Brain microvascular endothelial cell (primary cell): ENCODE data around the gene GLI1.

ENCODE experiments used
- DNase-seq: peaks from one replicate; pipeline ENCODE4 v3.0.0-alpha.2; 2020
- H3K27ac ChIP-seq: fragments of 250-450 bp; sonication (Bioruptor Pico); 2 replicates; pipeline ENCODE4 v1.5.1; 2020; ENCODE audit warnings: mild to moderate bottlenecking, moderate library complexity
- H3K27me3 ChIP-seq: fragments of 250-450 bp; sonication (Bioruptor Pico); replicated peaks from 2 replicates; pipeline ENCODE4 v1.5.1; 2020; ENCODE audit warnings: mild to moderate bottlenecking
- H3K36me3 ChIP-seq: fragments of 250-450 bp; sonication (Bioruptor Pico); replicated peaks from 2 replicates; pipeline ENCODE4 v1.5.1; 2020; ENCODE audit warnings: mild to moderate bottlenecking
- H3K4me3 ChIP-seq: 2 replicates; pipeline ENCODE4 v1.5.1; 2011; ENCODE audit warnings: low read depth, mild to moderate bottlenecking, control low read depth, low read length, moderate library complexity
- CTCF ChIP-seq: IDR thresholded peaks from 2 replicates; pipeline ENCODE4 v1.5.1; 2011; ENCODE audit warnings: low read depth, mild to moderate bottlenecking, moderate library complexity, low read length, control low read depth, inconsistent platforms; ENCODE audit errors: missing control alignments
- in situ Hi-C: cut with HindIII; loops from 2 replicates; pipeline ENCODE4 v1.10.0; 2017; ENCODE audit warnings: low sequenced_read_pairs, low pct_ligation_motif_present

The GLI1 gene

GRCh38 chr12:57465030-57465746 is 5.6 kb downstream of the GLI1 start:
- Histone ChIP-seq H3K27me3 (peaks cover 4% of the 10 kb centered on the region), H3K36me3 (no peaks in the 10 kb centered on the region), H3K27ac (no peak overlapping the region), H3K4me3 (no peak overlapping the region)
- no peak for DNase-seq
- TF ChIP-seq CTCF, result no peak
- in situ Hi-C loops, result no loop called here

GRCh38 chr12:57465747-57466505 is 6.3 kb downstream of the GLI1 start:
- no peak overlapping the region for H3K4me3 ChIP-seq
- TF ChIP-seq CTCF, result no peak
- peaks cover 4% of the 10 kb centered on the region for H3K27me3 ChIP-seq
- DNase-seq, result no peak
- H3K27ac ChIP-seq, result no peak overlapping the region
- H3K36me3 ChIP-seq, result no peaks in the 10 kb centered on the region
- in situ Hi-C loops, result no loop called here

- no peak for TF ChIP-seq CTCF
- in situ Hi-C loops, result no loop called here
Measured at GRCh38 chr12:57467212-57467874, 7.8 kb downstream of the GLI1 start.

GRCh38 chr12:57467915-57468314 is 8.3 kb downstream of the GLI1 start:
- in situ Hi-C loops, result no loop called here
- Histone ChIP-seq H3K27ac (no peak overlapping the region), H3K27me3 (peaks cover 16% of the 10 kb centered on the region), H3K36me3 (no peaks in the 10 kb centered on the region), H3K4me3 (no peak overlapping the region)
- no peak for DNase-seq
- no peak for TF ChIP-seq CTCF

More at GRCh38 chr12:57467212-57467874, 7.8 kb downstream of the GLI1 start:
- Histone ChIP-seq H3K36me3 (no peaks in the 10 kb centered on the region), H3K27ac (no peak overlapping the region), H3K4me3 (no peak overlapping the region), H3K27me3 (peaks cover 11% of the 10 kb centered on the region)
- no peak for DNase-seq

- TF ChIP-seq CTCF, result no peak
- H3K27me3 ChIP-seq, result peaks cover 32% of the 10 kb centered on the region
- H3K36me3 ChIP-seq, result no peaks in the 10 kb centered on the region
- in situ Hi-C loops, result no loop called here
- H3K4me3 ChIP-seq, result no peak overlapping the region
- DNase-seq, result no peak
- no peak overlapping the region for H3K27ac ChIP-seq
Measured at GRCh38 chr12:57469296-57470164, 9.9 kb downstream of the GLI1 start.
